Mesothelial cell of epicardium (in vitro differentiated cells): Measurements from ENCODE around the gene FOXC2. TPM values are rescaled to one million over a fixed set of nuclear protein-coding genes. Genes with fewer than 3 reads are reported as not detected.

Experiments
- DNase-seq, 2 experiments: peaks; one replicate each; pipeline ENCODE4 v3.0.0; 2021; ENCODE audit warnings: low spot score in 2 of 2; ENCODE audit not compliant: unreplicated experiment in 2 of 2
- H3K27ac Mint-ChIP-seq: 2 replicates; pipeline ENCODE4 v1.8.0; 2021; ENCODE audit warnings: mixed read lengths
- H3K27me3 Mint-ChIP-seq: 2 replicates; pipeline ENCODE4 v1.8.0; 2021; ENCODE audit warnings: low read depth, mixed read lengths
- H3K36me3 Mint-ChIP-seq: 2 replicates; pipeline ENCODE4 v1.8.0; 2021; ENCODE audit warnings: mixed read lengths
- H3K4me1 Mint-ChIP-seq: 2 replicates; pipeline ENCODE4 v1.8.0; 2021; ENCODE audit warnings: mixed read lengths
- H3K4me3 Mint-ChIP-seq: 2 replicates; pipeline ENCODE4 v1.8.0; 2021; ENCODE audit warnings: mild to moderate bottlenecking, moderate library complexity, mixed read lengths
- H3K9me3 Mint-ChIP-seq: 2 replicates; pipeline ENCODE4 v1.8.0; 2021; ENCODE audit warnings: mixed read lengths
- CTCF ChIP-seq: fragments of 200-600 bp; sonication (generic); IDR thresholded peaks from one replicate; pipeline ENCODE4 v1.5.0; 2021; ENCODE audit warnings: antibody characterized with exemption; ENCODE audit not compliant: unreplicated experiment
- total RNA-seq: library from RNA; stranded (reverse); gene quantifications from 3 replicates; pipeline ENCODE4 v1.2.1, GENCODE V29; 2021

Gene FOXC2
- total RNA-seq, 1 donor from 2014 or later, result 12.3 TPM

DNA sequence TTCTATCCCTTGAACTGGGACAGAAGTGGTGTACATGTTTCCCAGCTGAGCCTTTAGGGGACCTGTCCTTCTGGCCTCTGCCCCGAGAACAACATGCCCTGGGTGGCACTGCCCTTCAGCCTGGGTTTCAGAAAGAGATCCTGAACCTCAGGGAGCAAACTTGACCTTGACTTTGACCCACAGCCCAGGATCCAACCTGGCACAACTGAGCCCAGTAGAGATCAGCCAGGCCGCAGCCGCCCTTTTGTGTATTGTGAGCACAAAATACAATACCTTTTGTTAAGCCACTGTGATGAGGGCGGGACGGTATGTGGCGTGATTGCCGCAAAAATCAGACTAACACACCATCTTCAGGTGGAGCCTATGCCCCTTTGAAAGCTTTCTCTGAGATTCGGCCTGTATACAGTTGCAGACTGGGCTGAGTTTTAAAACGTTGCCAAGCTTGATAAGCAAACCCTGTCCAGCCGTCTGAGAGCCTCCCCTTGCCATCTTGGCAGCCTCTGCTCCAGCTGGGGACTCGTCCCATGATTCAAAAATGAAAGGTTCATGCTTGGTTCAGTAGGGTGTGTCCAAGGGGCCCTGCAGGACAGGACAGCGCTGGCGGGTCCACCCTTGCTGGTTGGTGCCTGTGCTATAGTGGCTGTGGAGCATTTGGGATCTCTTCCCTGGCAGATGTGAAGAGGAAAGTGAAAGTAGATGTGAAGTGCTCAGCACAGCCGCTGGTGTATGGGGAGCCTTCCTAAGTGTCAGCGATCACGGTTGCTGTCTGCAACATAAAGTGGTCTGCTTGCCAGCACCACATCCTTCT is 52.0 kb downstream of the FOXC2 start:
- Mint-ChIP-seq H3K36me3 (no peaks in the 10 kb centered on the region), H3K27ac (no peak overlapping the region), H3K4me3 (no peak overlapping the region), H3K27me3 (peaks cover 6% of the 10 kb centered on the region), H3K4me1 (peaks cover 15% of the 10 kb centered on the region), H3K9me3 (no peaks in the 10 kb centered on the region)
- DNase-seq, result no peak
- no peak for TF ChIP-seq CTCF

Other genes starting within 250 kb of the FOXC2 start
- gene FOXF1, start 56.3 kb upstream of the FOXC2 start, total RNA-seq, result 1.9 to 2.6 TPM (median 1.9 TPM) in 3 replicates
- gene MTHFSD, start 11.6 kb upstream of the FOXC2 start, total RNA-seq, result 21.0 to 27.4 TPM (median 23.1 TPM) in 3 replicates
- 2.5 to 3.2 TPM (median 2.5 TPM) in 3 replicates for gene FOXL1, start 11.7 kb downstream of the FOXC2 start, total RNA-seq